Measurements from ENCODE around the gene MRTFB.
"Not testable (repeated sequence)": the region's sequence is repeated elsewhere in the genome, so short reads cannot be mapped to it uniquely, and the experiment has no call there.

Gene MRTFB

DNA sequence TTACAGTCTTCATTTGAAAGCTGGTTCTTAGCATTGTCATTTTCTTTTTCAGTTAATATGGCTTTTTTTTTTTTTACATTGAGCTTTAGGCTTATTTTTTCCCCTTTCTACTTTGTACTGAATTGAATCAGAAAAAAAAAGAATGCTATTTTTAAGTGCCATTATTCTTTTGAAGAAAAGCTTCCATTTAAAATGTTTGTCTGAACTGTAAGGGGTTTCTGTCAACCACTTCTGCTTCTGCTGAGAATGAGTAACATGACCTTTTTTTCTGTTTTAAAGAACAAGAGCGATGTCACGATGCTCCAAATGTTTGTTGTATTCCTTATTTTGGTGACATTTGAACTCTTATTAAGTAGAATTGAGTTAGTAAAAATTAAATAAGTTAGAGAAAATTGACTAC, 50.0 kb downstream of the MRTFB start:
- no peak overlapping the region for H3K27ac ChIP-seq (ENCODE audit: low read length)
- H3K27me3 ChIP-seq (ENCODE audit: control insufficient read depth in 1 of 2, insufficient read depth in 2 of 2, low read length in 2 of 2): no peaks in the 10 kb centered on the region
- H3K4me3 ChIP-seq (ENCODE audit: low read length in 2 of 2): no peak overlapping the region
- no peak overlapping the region for H3K9ac ChIP-seq (ENCODE audit: low read length in 2 of 2)
- peaks cover 12% of the 10 kb centered on the region for H3K4me1 ChIP-seq (ENCODE audit: control insufficient read depth, insufficient read depth, low read length)
- H3K9me3 ChIP-seq (ENCODE audit: control insufficient read depth in 2 of 2, low read length in 2 of 2): no peaks in the 10 kb centered on the region
- no peaks in the 10 kb centered on the region for H3K36me3 ChIP-seq (ENCODE audit: control insufficient read depth in 2 of 2, insufficient read depth in 2 of 2, low read length in 2 of 2)

DNA sequence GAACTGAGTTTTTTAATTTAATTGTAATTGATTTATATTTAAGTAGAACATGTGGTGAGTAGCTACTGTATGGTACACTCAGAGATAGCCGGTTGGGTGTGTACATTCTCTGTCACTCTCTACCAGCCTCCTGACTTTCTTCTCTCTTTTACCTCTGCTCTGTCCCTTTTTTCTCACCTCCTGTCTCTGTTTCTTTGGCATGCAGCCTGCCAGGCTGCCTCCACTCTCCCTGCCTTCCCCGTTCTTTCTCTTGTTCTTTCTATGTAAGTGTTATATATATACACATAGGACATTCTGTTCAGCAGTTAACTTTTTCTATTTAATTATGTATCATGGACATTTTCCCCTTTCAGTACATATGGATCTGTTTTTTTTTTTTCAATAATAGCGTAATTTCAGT, 50.8 kb downstream of the MRTFB start:
- Histone ChIP-seq H3K4me3 (ENCODE audit: low read length in 2 of 2) (no peak overlapping the region), H3K27me3 (ENCODE audit: control insufficient read depth in 1 of 2, insufficient read depth in 2 of 2, low read length in 2 of 2) (no peaks in the 10 kb centered on the region), H3K36me3 (ENCODE audit: control insufficient read depth in 2 of 2, insufficient read depth in 2 of 2, low read length in 2 of 2) (no peaks in the 10 kb centered on the region), H3K9me3 (ENCODE audit: control insufficient read depth in 2 of 2, low read length in 2 of 2) (no peaks in the 10 kb centered on the region), H3K4me1 (ENCODE audit: control insufficient read depth, insufficient read depth, low read length) (peaks cover 12% of the 10 kb centered on the region), H3K27ac (ENCODE audit: low read length) (no peak overlapping the region), H3K9ac (ENCODE audit: low read length in 2 of 2) (no peak overlapping the region)

DNA sequence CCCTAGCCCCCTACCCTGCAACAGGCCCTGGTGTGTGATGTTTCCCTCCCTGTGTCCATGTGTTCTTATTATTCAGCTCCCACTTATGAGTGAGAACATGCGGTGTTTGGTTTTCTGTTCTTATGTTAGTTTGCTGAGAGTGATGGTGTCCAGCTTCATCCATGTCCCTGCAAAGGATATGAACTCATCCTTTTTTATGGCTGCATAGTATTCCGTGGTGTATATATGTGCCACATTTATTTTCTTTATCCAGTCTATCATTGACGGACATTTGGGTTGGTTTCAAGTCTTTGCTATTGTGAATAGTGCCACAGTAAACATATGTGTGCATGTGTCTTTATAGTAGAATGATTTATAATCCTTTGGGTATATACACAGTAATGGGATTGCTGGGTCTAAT, 51.3 kb downstream of the MRTFB start:
- not testable (repeated sequence) for H3K27me3 ChIP-seq (ENCODE audit: control insufficient read depth in 1 of 2, insufficient read depth in 2 of 2, low read length in 2 of 2); H3K9me3 ChIP-seq (ENCODE audit: control insufficient read depth in 2 of 2, low read length in 2 of 2); H3K36me3 ChIP-seq (ENCODE audit: control insufficient read depth in 2 of 2, insufficient read depth in 2 of 2, low read length in 2 of 2); H3K27ac ChIP-seq (ENCODE audit: low read length); H3K4me3 ChIP-seq (ENCODE audit: low read length in 2 of 2); H3K9ac ChIP-seq (ENCODE audit: low read length in 2 of 2)
- peaks cover 12% of the 10 kb centered on the region for H3K4me1 ChIP-seq (ENCODE audit: control insufficient read depth, insufficient read depth, low read length)

DNA sequence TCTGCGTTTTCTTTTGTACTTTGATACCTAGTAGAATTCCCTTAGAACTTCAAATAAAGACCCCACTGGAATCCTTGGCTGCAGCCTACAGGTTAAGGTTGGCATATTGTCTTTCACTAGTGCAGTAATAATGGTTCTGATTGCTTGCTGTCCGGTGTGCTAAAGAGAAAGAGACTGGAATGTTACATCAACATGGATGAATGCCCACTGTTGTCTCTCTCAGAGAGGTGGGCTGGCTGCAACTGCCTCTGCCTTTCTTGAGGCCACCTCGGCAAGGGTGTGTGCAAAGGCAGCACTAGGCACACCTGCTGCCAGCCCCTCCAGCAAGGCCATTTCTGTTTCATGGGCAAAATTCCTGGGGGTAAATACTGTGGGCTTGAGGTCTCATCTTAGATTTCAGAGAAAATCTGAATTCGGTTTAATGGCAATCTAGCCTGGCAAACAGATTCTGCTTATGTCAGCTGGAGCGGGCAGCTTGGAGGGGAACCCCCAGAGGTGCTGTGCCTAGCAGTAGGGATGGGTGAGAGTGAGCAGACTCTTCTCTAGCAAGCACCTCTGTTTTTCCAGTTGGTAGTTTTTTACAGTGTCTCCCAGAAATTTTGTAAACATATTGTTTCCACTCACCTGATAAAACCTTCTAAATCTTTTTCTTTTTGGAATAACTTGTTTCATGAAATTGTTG, 54.0 kb downstream of the MRTFB start:
- Histone ChIP-seq H3K27me3 (ENCODE audit: control insufficient read depth in 1 of 2, insufficient read depth in 2 of 2, low read length in 2 of 2) (no peaks in the 10 kb centered on the region), H3K9ac (ENCODE audit: low read length in 2 of 2) (peak overlapping the region in 1 of 2 donors; percentile 9), H3K36me3 (ENCODE audit: control insufficient read depth in 2 of 2, insufficient read depth in 2 of 2, low read length in 2 of 2) (no peaks in the 10 kb centered on the region), H3K9me3 (ENCODE audit: control insufficient read depth in 2 of 2, low read length in 2 of 2) (no peaks in the 10 kb centered on the region), H3K4me1 (ENCODE audit: control insufficient read depth, insufficient read depth, low read length) (peaks cover 12% of the 10 kb centered on the region), H3K27ac (ENCODE audit: low read length) (no peak overlapping the region), H3K4me3 (ENCODE audit: low read length in 2 of 2) (peak overlapping the region in 1 of 2 donors; percentile 19)

DNA sequence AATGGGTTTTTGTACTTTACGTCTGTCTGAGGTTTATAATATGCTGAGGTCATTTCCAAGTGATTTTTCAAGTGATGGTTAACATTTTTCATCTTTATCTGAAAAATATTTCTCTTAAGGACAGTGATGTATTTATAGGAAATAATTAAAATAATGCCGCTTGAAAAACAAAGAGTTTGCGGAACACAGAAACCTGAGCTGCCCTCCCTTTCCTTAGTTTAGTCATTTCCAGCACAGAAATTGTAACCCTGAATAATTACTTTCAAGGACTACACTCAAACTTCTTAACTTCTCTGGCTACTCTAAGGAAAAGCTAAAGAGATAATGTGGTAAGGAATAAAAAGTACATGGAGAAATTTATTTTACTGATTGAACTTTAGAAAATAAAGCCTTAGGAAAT, 54.6 kb downstream of the MRTFB start:
- H3K4me1 ChIP-seq (ENCODE audit: control insufficient read depth, insufficient read depth, low read length): peaks cover 12% of the 10 kb centered on the region
- no peaks in the 10 kb centered on the region for H3K36me3 ChIP-seq (ENCODE audit: control insufficient read depth in 2 of 2, insufficient read depth in 2 of 2, low read length in 2 of 2)
- no peak overlapping the region for H3K4me3 ChIP-seq (ENCODE audit: low read length in 2 of 2)
- H3K27ac ChIP-seq (ENCODE audit: low read length): no peak overlapping the region
- H3K27me3 ChIP-seq (ENCODE audit: control insufficient read depth in 1 of 2, insufficient read depth in 2 of 2, low read length in 2 of 2): no peaks in the 10 kb centered on the region
- H3K9me3 ChIP-seq (ENCODE audit: control insufficient read depth in 2 of 2, low read length in 2 of 2): no peaks in the 10 kb centered on the region
- H3K9ac ChIP-seq (ENCODE audit: low read length in 2 of 2): peak overlapping the region in 1 of 2 donors; percentile 9

DNA sequence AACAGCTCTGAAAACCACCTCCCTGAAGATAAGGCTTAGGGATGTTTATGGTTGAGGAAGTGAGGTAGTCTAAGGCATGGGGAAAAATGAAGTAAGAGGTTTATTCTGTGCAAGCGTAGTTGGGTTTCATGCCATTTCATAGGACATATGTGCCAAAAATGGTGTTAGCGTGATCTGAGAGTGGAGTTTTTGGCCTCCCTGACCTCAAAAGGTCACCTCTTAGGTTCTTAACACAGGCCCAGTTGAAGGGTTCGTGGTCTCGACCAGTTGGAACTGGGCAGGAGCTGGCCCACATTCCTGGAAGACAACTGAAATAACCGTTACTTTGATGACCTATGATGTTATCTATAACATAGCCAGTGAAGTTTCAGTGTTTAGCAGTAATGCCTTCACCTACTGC, 57.0 kb downstream of the MRTFB start:
- H3K27me3 ChIP-seq (ENCODE audit: control insufficient read depth in 1 of 2, insufficient read depth in 2 of 2, low read length in 2 of 2): no peaks in the 10 kb centered on the region
- no peak overlapping the region for H3K9ac ChIP-seq (ENCODE audit: low read length in 2 of 2)
- H3K4me3 ChIP-seq (ENCODE audit: low read length in 2 of 2): no peak overlapping the region
- no peaks in the 10 kb centered on the region for H3K9me3 ChIP-seq (ENCODE audit: control insufficient read depth in 2 of 2, low read length in 2 of 2)
- H3K4me1 ChIP-seq (ENCODE audit: control insufficient read depth, insufficient read depth, low read length): peaks cover 6% of the 10 kb centered on the region
- H3K27ac ChIP-seq (ENCODE audit: low read length): no peak overlapping the region
- H3K36me3 ChIP-seq (ENCODE audit: control insufficient read depth in 2 of 2, insufficient read depth in 2 of 2, low read length in 2 of 2): no peaks in the 10 kb centered on the region

DNA sequence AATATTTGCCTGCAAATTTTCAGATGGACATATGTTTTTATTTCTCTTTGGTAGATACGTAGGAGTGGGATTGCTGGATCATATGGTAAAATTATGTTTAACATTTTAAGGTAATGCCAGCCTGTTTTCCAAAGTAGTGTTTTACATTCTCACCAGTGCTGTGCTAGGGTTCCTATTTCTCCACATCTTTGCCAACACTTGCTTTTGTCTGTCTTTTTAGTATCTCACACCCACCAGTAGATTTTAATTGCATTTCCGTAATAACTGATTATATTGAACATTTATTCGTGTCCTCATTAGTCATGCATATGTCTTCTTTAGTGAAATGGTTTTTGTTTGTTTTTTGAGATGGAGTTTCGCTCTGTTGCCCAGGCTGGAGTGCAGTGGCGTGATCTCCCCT, 58.4 kb downstream of the MRTFB start:
- Histone ChIP-seq H3K9ac (ENCODE audit: low read length in 2 of 2) (no peak overlapping the region), H3K27ac (ENCODE audit: low read length) (no peak overlapping the region)

DNA sequence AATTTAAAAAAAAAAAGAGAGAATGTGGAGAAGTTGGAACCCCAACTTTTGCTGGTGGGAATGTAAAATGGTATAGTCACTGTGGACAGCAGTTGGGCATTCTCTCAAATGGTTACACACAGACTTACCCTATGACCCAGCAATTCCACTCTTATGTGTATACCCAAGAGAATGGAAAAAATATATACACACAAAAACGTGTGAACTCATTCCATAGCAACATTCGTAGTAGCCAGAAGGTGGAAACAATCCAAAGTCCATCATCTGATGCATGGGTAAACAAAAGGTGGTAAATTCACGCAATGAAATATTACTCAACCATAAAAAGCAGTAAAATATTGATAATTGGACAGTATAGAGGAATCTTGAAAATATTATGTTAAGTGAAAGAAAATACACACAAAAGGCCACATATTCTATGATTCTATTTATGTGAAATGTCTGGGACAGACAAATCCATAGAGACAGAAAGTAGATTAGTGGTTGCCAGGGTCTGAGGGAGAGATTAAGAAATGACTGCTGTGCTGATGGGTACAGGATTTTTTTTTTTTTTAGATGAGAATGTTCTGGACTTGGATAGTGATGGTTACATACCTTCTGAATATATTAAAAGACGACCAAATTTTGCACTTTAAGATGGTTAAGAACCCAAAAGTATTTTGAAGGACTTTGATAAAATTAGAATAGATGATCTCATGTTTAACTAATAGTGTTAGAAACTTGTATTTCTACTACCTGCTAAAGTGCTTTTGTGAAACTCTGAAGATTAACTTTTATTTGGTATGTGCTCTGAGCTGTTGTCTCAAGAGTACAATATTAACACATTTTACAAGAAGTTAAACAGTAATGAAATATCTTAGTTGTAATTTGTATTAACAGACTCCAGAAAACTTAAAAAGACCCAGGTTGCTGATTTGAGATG, 60.9 kb downstream of the MRTFB start:
- Histone ChIP-seq H3K4me3 (ENCODE audit: low read length in 2 of 2) (no peak overlapping the region), H3K9me3 (ENCODE audit: control insufficient read depth in 2 of 2, low read length in 2 of 2) (no peaks in the 10 kb centered on the region), H3K27me3 (ENCODE audit: control insufficient read depth in 1 of 2, insufficient read depth in 2 of 2, low read length in 2 of 2) (no peaks in the 10 kb centered on the region), H3K27ac (ENCODE audit: low read length) (no peak overlapping the region), H3K4me1 (ENCODE audit: control insufficient read depth, insufficient read depth, low read length) (no peaks in the 10 kb centered on the region), H3K36me3 (ENCODE audit: control insufficient read depth in 2 of 2, insufficient read depth in 2 of 2, low read length in 2 of 2) (no peaks in the 10 kb centered on the region), H3K9ac (ENCODE audit: low read length in 2 of 2) (no peak overlapping the region)

More for the DNA sequence above, 58.4 kb downstream of the MRTFB start:
- Histone ChIP-seq H3K4me3 (ENCODE audit: low read length in 2 of 2) (no peak overlapping the region), H3K9me3 (ENCODE audit: control insufficient read depth in 2 of 2, low read length in 2 of 2) (no peaks in the 10 kb centered on the region), H3K27me3 (ENCODE audit: control insufficient read depth in 1 of 2, insufficient read depth in 2 of 2, low read length in 2 of 2) (no peaks in the 10 kb centered on the region), H3K36me3 (ENCODE audit: control insufficient read depth in 2 of 2, insufficient read depth in 2 of 2, low read length in 2 of 2) (no peaks in the 10 kb centered on the region), H3K4me1 (ENCODE audit: control insufficient read depth, insufficient read depth, low read length) (peaks cover 6% of the 10 kb centered on the region)

DNA sequence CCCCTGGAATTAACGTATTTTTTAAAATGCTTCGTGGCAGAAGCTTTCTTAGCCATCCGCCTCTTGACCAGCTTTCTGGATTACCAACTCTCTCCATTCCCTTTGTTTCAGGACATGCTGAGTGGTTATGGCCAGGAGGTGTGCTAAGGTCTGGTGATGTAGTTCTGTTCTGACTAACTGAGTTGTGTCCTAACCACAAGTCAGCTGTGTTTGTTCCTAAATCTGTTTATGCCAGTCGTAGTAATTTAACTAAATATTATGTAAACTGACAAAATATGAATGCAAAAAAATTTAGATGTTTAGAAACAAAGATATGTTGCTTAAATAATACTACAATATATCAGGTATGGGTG, 61.6 kb downstream of the MRTFB start:
- Histone ChIP-seq H3K9ac (ENCODE audit: low read length in 2 of 2) (no peak overlapping the region), H3K27ac (ENCODE audit: low read length) (no peak overlapping the region), H3K4me1 (ENCODE audit: control insufficient read depth, insufficient read depth, low read length) (no peaks in the 10 kb centered on the region), H3K36me3 (ENCODE audit: control insufficient read depth in 2 of 2, insufficient read depth in 2 of 2, low read length in 2 of 2) (no peaks in the 10 kb centered on the region), H3K4me3 (ENCODE audit: low read length in 2 of 2) (no peak overlapping the region), H3K9me3 (ENCODE audit: control insufficient read depth in 2 of 2, low read length in 2 of 2) (no peaks in the 10 kb centered on the region), H3K27me3 (ENCODE audit: control insufficient read depth in 1 of 2, insufficient read depth in 2 of 2, low read length in 2 of 2) (no peaks in the 10 kb centered on the region)

DNA sequence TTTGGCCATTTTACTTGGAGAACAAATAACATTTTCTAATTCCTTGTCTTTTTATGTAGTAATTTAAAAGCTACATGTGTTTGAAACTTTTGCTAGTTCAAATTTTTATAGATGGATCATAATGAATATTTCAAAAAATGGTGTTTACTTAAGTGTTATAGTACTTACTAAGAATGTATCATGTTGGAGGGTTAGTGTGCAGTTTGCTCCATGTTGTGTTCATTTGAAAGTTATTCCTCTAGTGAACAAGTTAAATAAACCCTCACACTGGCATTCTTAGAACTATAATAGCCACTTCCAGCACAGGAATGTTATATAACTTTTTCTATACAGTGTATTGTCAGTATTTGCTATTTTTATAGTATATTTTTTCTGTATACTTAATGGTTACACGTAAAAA, 62.8 kb downstream of the MRTFB start:
- Histone ChIP-seq H3K27ac (ENCODE audit: low read length) (no peak overlapping the region), H3K36me3 (ENCODE audit: control insufficient read depth in 2 of 2, insufficient read depth in 2 of 2, low read length in 2 of 2) (no peaks in the 10 kb centered on the region), H3K4me3 (ENCODE audit: low read length in 2 of 2) (no peak overlapping the region), H3K9ac (ENCODE audit: low read length in 2 of 2) (no peak overlapping the region), H3K4me1 (ENCODE audit: control insufficient read depth, insufficient read depth, low read length) (no peaks in the 10 kb centered on the region), H3K9me3 (ENCODE audit: control insufficient read depth in 2 of 2, low read length in 2 of 2) (no peaks in the 10 kb centered on the region), H3K27me3 (ENCODE audit: control insufficient read depth in 1 of 2, insufficient read depth in 2 of 2, low read length in 2 of 2) (no peaks in the 10 kb centered on the region)

DNA sequence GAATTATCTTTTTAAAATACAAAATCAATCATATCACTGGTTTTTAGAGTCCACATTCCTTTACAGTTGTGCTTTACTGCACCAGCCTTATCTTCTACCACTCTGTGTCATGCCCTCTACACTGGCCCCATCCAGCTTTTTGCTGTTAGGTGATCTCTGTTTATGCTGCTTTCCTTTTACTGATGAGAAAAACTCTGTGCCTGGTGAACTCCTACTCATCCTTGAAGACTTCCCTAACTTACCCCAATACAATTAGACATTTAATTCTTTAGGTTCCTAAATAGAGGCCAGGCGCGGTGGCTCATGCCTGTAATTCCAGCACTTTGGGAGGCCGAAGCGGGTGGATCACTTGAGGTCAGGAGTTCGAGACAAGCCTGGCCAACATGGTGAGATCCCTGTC, 64.6 kb downstream of the MRTFB start:
- Histone ChIP-seq H3K4me3 (ENCODE audit: low read length in 2 of 2) (no peak overlapping the region), H3K27me3 (ENCODE audit: control insufficient read depth in 1 of 2, insufficient read depth in 2 of 2, low read length in 2 of 2) (no peaks in the 10 kb centered on the region), H3K27ac (ENCODE audit: low read length) (no peak overlapping the region), H3K9me3 (ENCODE audit: control insufficient read depth in 2 of 2, low read length in 2 of 2) (no peaks in the 10 kb centered on the region), H3K4me1 (ENCODE audit: control insufficient read depth, insufficient read depth, low read length) (no peaks in the 10 kb centered on the region), H3K9ac (ENCODE audit: low read length in 2 of 2) (no peak overlapping the region), H3K36me3 (ENCODE audit: control insufficient read depth in 2 of 2, insufficient read depth in 2 of 2, low read length in 2 of 2) (peaks cover 0 to 3% of the 10 kb centered on the region in 2 donors)
